ENCODE measurements around the gene SLC4A8.

SLC4A8 gene

DNA sequence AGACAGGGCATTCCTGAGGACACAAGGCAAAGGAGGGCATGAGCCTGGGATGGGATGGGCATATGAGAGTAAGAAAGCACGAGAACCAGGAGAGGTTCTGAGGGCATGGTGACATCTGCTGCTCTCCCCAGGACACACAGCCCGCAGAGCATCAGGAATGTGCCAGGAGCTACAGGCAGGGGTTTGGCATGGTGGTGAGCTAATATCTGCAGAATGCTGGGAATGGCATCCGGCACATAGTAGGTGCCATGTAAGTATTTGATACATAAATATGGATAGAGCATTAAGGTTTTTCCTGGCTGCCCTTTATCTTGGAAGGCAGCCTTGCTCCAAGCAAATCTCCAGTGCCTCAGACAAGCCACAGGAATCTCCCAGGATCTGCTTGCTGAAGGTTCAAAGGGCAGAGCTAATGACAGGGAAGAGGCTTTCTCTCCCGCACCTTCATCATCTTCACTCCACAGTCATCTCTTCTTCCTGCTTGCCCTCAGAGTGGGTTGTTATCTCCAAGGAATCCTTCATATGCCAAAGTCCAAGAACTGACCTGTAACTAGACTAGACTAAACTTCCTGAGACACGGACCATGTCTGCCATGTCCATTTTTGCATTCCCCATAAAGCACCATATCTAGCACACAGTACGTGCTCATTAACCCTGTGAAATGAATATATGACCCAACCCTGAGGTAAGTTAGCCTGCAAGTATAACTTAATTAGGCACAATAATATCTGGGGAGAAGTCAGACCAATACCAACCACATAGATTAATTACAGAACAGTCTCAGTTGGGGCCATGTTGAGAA, 104.4 kb downstream of the SLC4A8 start:
- no peak for DNase-seq

DNA sequence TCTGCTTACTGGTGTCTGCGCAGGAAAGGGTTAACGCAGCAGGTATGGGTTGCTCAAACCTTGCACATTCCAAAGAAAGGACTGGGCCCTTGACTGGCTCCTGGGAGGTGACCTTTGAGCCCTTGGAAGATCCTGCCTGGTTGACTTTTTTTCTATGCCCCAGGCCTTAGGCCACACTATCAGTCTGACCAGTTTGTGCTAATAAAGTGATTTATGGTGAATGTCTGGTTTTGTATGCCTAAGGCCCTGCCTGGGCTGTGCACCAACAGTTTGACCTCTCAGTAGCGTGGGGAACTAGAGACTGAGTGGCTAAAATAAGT, 105.0 kb downstream of the SLC4A8 start:
- no peak for DNase-seq

GRCh38 chr12:51530208-51530607, 105.6 kb downstream of the SLC4A8 start:
- no peak for DNase-seq

DNA sequence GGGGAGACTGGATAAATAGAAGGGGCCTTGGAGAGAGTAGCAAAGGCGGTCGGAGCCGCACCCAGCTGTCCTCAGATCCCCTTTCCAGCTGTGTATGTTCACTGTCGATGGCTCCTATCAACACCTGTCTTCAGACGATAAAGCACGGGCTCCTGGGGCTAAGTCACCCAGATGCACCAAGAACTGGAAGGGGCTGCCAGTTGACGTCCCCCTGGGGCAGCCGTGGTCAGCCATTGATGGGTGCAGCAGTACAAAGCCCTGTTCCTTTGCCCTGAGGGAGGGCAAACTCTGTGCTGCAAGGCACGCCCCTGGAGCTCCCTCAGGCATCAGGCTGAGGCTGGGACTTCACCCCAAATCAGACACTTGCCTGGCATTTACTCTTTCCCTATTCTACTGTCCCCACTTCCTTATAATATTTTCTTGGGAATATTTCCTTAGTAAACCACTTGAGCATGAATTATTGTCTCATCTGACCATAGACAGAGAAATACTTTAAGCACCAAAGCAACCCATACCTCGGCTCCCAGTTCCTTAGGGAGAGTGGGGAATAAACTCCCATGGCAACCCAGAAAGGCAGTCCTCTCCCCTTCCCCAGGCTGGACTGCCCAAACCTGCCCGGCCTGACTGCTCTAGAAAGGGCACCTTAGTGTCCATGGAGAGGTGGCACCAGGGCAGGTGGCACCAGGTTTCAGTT, 106.8 kb downstream of the SLC4A8 start:
- DNase-seq: no peak

- peak; percentile 13 for DNase-seq
These were observed 107.4 kb downstream of the SLC4A8 start for GRCh38 chr12:51531978-51532497.

DNA sequence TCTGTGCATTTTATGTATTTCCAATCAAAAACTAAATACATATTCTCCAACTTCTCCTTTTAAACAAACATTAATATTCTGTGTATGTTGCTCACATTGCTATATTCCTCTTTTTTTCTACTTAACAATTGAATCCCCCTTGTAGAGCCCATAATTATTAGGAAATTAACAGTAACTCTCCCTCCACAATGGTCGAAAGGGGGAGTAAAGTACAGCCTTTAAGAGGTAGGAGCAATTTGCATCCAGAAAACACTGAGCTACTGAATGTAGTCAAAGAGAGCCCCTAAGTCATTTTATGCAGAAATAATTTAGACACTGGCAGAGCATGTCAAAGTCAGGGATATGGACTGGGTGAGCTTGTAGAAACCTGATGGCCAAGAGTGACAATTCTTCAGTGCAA, 109.2 kb downstream of the SLC4A8 start:
- DNase-seq: no peak

DNA sequence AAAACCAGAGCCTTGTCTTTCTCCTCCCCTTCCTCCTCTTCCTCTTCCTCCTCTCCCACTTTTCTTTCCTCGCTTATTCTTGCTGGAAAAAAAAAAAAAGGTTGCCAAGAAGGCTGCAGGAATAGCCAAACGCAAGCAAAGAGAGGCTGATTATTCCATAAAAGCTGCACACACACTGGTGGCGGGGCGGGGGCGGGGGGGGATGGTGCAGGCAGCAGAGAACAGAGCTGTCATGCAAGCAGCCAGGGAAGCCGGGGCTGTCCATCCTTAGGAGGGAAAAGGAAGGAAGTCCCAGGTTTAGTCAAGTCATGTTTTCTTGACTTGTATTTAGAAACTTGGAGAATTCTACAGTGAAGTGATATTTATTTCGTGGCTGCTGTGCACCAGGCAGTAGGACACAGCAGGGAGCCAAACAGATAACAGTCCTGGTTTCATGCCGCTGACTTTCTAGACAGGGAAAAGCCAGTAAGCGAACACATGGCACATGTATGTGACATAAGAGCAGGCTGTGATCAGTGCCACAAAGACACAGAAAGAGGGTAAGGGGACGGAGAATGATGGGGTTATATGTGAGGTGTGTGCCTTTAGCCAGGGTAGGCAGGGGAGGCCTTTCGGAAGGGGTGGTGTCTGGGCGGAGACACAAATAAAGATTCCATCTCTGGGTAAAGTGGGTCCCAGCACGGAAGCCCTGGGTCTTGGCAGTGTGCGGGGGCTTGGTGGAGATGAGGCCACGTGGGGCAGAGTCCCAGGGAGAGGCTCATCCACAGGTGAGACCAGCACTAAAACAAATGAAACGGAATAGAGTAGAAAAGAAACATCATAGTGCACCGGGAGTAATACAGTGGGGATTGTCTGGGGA, 109.8 kb downstream of the SLC4A8 start:
- DNase-seq: no peak

- no peak for DNase-seq
These were observed 111.5 kb downstream of the SLC4A8 start for GRCh38 chr12:51536159-51536558.

DNA sequence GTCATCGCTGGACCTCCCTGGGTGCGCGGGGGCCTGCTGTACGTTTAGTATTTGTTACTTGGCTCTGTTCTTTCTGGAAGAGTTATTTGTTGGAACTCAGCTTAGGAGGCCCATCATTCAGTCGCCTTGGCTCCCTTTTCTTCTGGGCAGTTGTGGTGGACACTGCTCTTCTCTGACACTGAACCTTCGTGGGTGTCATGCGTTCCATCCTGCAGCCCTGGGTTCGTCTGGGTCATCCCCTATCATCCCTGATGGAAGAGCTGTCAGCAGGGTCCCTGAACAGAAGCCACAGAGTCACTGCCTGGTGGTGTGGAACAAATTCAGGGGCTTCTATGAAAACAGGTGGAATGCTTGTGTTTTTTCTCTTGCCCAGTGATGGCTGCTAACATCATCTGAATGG, 113.5 kb downstream of the SLC4A8 start:
- DNase-seq: no peak

GRCh38 chr12:51538599-51538998, 114.0 kb downstream of the SLC4A8 start:
- DNase-seq: no peak

DNA sequence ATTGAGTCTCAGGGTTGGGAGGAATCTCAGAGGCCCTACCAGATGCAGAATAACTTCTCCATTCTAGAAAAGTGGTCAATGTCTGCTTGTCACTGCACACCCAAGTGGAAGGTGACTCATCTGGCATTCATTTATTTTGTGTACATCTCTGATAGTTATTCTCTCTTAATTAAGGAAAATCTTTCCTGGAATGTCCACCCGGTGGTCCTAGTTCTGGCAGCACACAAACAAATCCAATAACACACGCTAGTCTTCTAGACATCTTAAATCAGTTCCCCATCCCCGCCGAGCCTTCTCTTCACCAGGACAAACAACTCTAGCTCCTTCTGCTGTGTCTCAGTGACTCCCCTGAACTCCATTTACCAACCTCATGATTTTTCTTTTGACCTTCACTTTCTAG, 116.4 kb downstream of the SLC4A8 start:
- no peak for DNase-seq

DNA sequence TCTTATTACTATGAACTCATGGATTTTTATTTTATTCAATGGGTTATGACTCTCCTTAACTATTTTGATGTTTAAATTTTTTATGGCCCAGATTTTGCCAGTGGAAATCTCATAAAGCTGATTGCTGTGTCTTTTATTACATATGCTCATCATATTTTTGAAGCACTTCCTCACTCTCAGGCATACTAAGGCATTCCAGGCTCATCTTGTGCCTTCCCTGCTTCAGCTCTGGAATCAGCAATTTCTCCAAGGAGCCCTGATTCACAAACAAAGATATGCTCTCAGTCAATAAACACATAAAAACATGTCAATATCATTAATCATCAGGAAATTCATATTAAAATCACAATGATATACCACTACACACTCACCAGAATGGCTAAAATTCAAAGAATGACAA, 121.5 kb downstream of the SLC4A8 start:
- DNase-seq: no peak

GRCh38 chr12:51547606-51548005, 123.0 kb downstream of the SLC4A8 start:
- no peak for DNase-seq

GRCh38 chr12:51548241-51548640, 123.6 kb downstream of the SLC4A8 start:
- DNase-seq: no peak

- DNase-seq: peak; percentile 37
These were observed 125.0 kb downstream of the SLC4A8 start for GRCh38 chr12:51549637-51550036.

Measured in NCI-H2081 treated with DMSO at 0.1 percent for 48 hours (cell line).